Measurements from ENCODE around the gene DEAF1. TPM values are rescaled to one million over a fixed set of nuclear protein-coding genes. Genes with fewer than 3 reads are reported as not detected.

The DEAF1 gene
- total and polyA plus RNA-seq, 2 of the 13 experiments (the other 11 are each of a cell fraction or from before 2014, with no cell fraction given), result 22.3 to 29.6 TPM

GRCh38 chr11:721741-722345 is 26.8 kb upstream of the DEAF1 start:
- no peak overlapping the region for H2AFZ ChIP-seq (ENCODE audit: low read length)
- intact Hi-C loops (cut with micrococcal nuclease; ENCODE audit: unreplicated experiment), result no loop called here
- DNase-seq (ENCODE audit: low spot score), result no peak
- H4K20me1 ChIP-seq (ENCODE audit: insufficient read depth, low read length), result peaks cover 12% of the 10 kb centered on the region; the same call in 1 of the 2 replicates
- no peak for FAIRE-seq
- H3K4me3 ChIP-seq (replicated peaks in 1 of 3; ENCODE audit: insufficient read depth in 1 of 3, low read depth in 2 of 3, low read length in 3 of 3), result no peak overlapping the region
- WGBS (ENCODE audit: low lambda C conversion rate), result 93% methylated on average over 11 of the region's 33 CpGs
- ChIA-PET CTCF (ENCODE audit: low intra/inter-chr PET ratio, low total read pairs) (interaction anchor here (1.9 kb wide), 1 partner anchor 59 kb away, joined by 7 read pairs; no protein-coding TSS in a partner anchor), POLR2A (interaction anchor here (1.3 to 12.6 kb wide), 4 partner anchors 9 to 26 kb away, joined by 4 to 203 read pairs (median 17); partner anchors contain the start of genes DEAF1, EPS8L2 and TMEM80)
- no peak overlapping the region for H3K4me2 ChIP-seq (ENCODE audit: low read depth, low read length)
- no peaks in the 10 kb centered on the region for H3K27me3 ChIP-seq (ENCODE audit: control insufficient read depth in 1 of 2, insufficient read depth in 2 of 2, low read length in 2 of 2)
- H3K9me3 ChIP-seq (ENCODE audit: low read length), result no peaks in the 10 kb centered on the region
- H3K79me2 ChIP-seq (ENCODE audit: insufficient read depth, low read length), result peaks cover 6% of the 10 kb centered on the region
- H3K36me3 ChIP-seq (replicated peaks in 1 of 2; ENCODE audit: control insufficient read depth in 1 of 2, insufficient read depth in 2 of 2, low read length in 2 of 2), result peaks cover 26 to 54% of the 10 kb centered on the region in 2 experiments
- peak; percentile 17 for ATAC-seq
- BruUV-seq (replicated peaks), result no TSS peak
- H3K27ac ChIP-seq (ENCODE audit: extremely low read length, insufficient read depth, low read length), result no peak overlapping the region
- in situ Hi-C loops (cut with HindIII; ENCODE audit: extremely low pct_ligation_motif_present, low pct_unique_long_range_greater_than_20kb), result no loop called here
- 0 out of 2 replicates have a peak, but pooled peaks cover 10% of the 10 kb centered on the region for H3K4me1 ChIP-seq (ENCODE audit: insufficient read depth, low read length)
- TF ChIP-seq HIC2 (CRISPR knock-in tag; IDR thresholded peaks at IDR 0.05; ENCODE audit: low read depth), result peak; percentile 56; the same call in 1 of the 2 replicates
- TF ChIP-seq HNRNPL (IDR thresholded peaks at IDR 0.05; ENCODE audit: low read depth, low read length), result peak; percentile 92
- 0 out of 2 replicates have a peak, but pooled peaks have one; percentile 18 for TF ChIP-seq RXRA (CRISPR knock-in tag; IDR thresholded peaks at IDR 0.05)
- TF ChIP-seq POLR2A (IDR thresholded peaks at IDR 0.05; ENCODE audit: insufficient read depth in 1 of 2, low read depth in 2 of 2, low read length in 2 of 2), result 0 out of 4 replicates have a peak, but pooled peaks of 1 of the 2 experiments have one; percentile 14
- TF ChIP-seq HOXA7 (CRISPR knock-in tag; IDR thresholded peaks at IDR 0.05), result no peak
- TF ChIP-seq HNF4A (CRISPR knock-in tag; IDR thresholded peaks at IDR 0.05), result peak; percentile 28; the same call in 1 of the 2 replicates
- TF ChIP-seq TCF7L2 (IDR thresholded peaks at IDR 0.05; ENCODE audit: low read depth, low read length), result no peak
- TF ChIP-seq THYN1 (CRISPR knock-in tag; IDR thresholded peaks at IDR 0.05; ENCODE audit: borderline replicate concordance, low read depth), result no peak
- no peak for TF ChIP-seq ZNF432 (CRISPR knock-in tag; IDR thresholded peaks at IDR 0.05; ENCODE audit: borderline replicate concordance)
- TF ChIP-seq ZNF687 (CRISPR knock-in tag; IDR thresholded peaks at IDR 0.05), result peak; percentile 35; the same call in 1 of the 2 replicates
- H3K9ac ChIP-seq (ENCODE audit: insufficient read depth, low read depth, low read length), result no peak overlapping the region
